H1 (cell line): ENCODE measurements around the gene TMBIM1. TPM values are rescaled to one million over a fixed set of nuclear protein-coding genes. Genes with fewer than 3 reads are reported as not detected.
A peak's percentile ranks its signal among the peaks of the same experiment; 100 is the strongest.

Experiments used
- CTCF ChIA-PET: fragments of 300-600 bp; sonication (Branson Sonifier 250); formaldehyde crosslinking; loops from one replicate; lab custom pipeline; 2021; ENCODE audit not compliant: partially characterized antibody; lab: Charles Lee
- POLR2A ChIA-PET: fragments of 300-600 bp; sonication (Branson Sonifier 250); formaldehyde crosslinking; loops from one replicate; lab custom pipeline; 2021; ENCODE audit warnings: inconsistent platforms; ENCODE audit not compliant: partially characterized antibody; lab: Charles Lee
- DNase-seq, 2 experiments: peaks; one replicate each; pipeline versions ENCODE4 v3.0.0 to v3.0.0-alpha.2; 2010 to 2022; ENCODE audit warnings: low spot score in 2 of 2, low read depth in 1 of 2, mixed read lengths in 1 of 2
- FAIRE-seq: peaks from 2 replicates; lab custom pipeline; 2011; peaks lifted over from hg19 to GRCh38; lab: Jason Lieb, UNC
- H2AFZ ChIP-seq: 2 replicates; pipeline ENCODE4 v1.8.1; 2012; ENCODE audit warnings: low read length, inconsistent platforms
- H2AK5ac ChIP-seq: 2 replicates; pipeline ENCODE4 v1.6.1; 2013; ENCODE audit warnings: low read depth, low read length
- H2BK120ac ChIP-seq: replicated peaks from 2 replicates; pipeline ENCODE3; 2013; ENCODE audit warnings: low read depth, low read length, inconsistent platforms
- H2BK12ac ChIP-seq: 2 replicates; pipeline ENCODE4 v1.6.1; 2013; ENCODE audit warnings: low read depth, low read length
- H2BK15ac ChIP-seq: 2 replicates; pipeline ENCODE4 v1.6.1; 2013; ENCODE audit warnings: low read length
- H2BK20ac ChIP-seq: 2 replicates; pipeline ENCODE4 v1.6.1; 2013; ENCODE audit warnings: low read length
- H2BK5ac ChIP-seq: 2 replicates; pipeline ENCODE4 v1.6.1; 2013; ENCODE audit warnings: low read depth, low read length
- H3K14ac ChIP-seq: 2 replicates; pipeline ENCODE4 v1.6.1; 2013; ENCODE audit warnings: inconsistent platforms; ENCODE audit not compliant: insufficient read length
- H3K18ac ChIP-seq: 2 replicates; pipeline ENCODE4 v1.6.1; 2013; ENCODE audit warnings: low read length; ENCODE audit errors: extremely low read depth
- H3K23ac ChIP-seq: 2 replicates; pipeline ENCODE4 v1.6.1; 2013; ENCODE audit warnings: inconsistent platforms; ENCODE audit not compliant: insufficient read length
- H3K23me2 ChIP-seq: 2 replicates; pipeline ENCODE4 v1.6.1; 2013; ENCODE audit warnings: low read depth, low read length
- H3K27ac ChIP-seq: 2 replicates; pipeline ENCODE4 v1.6.1; 2011; ENCODE audit warnings: low read depth, low read length, inconsistent platforms
- H3K27me3 ChIP-seq, 4 experiments: replicated peaks in 1 of 4; 1 replicate in 1 of 4; 2 replicates in 3 of 4; pipeline versions ENCODE4 v1.6.1 to v1.8.1; 2011 to 2013; ENCODE audit warnings: low read length in 3 of 4, mild to moderate bottlenecking in 3 of 4, inconsistent platforms in 2 of 4, mixed read lengths in 2 of 4, moderate library complexity in 1 of 4; ENCODE audit not compliant: control insufficient read depth in 3 of 4, insufficient read depth in 3 of 4; ENCODE audit errors: extremely low read depth in 1 of 4
- H3K36me3 ChIP-seq, 4 experiments: 2 replicates each; pipeline versions ENCODE4 v1.6.1 to v1.8.1; 2011 to 2013; ENCODE audit warnings: mild to moderate bottlenecking in 4 of 4, low read length in 3 of 4, moderate library complexity in 2 of 4, control low read depth in 1 of 4, inconsistent platforms in 1 of 4; ENCODE audit not compliant: insufficient read depth in 4 of 4, control insufficient read depth in 2 of 4
- H3K4ac ChIP-seq: replicated peaks from 2 replicates; pipeline ENCODE3; 2013; ENCODE audit warnings: low read length, low read depth, mixed read lengths, inconsistent platforms; ENCODE audit not compliant: insufficient read length
- H3K4me1 ChIP-seq, 4 experiments: replicated peaks in 1 of 4; 1 replicate in 1 of 4; 2 replicates in 3 of 4; pipeline versions ENCODE4 v1.6.1 to v1.8.1; 2011 to 2013; ENCODE audit warnings: low read length in 3 of 4, inconsistent platforms in 2 of 4, mixed read lengths in 1 of 4; ENCODE audit not compliant: insufficient read depth in 4 of 4, control insufficient read depth in 3 of 4
- H3K4me2 ChIP-seq, 2 experiments: 2 replicates each; pipeline versions ENCODE4 v1.6.1 to v1.8.1; 2011 to 2013; ENCODE audit warnings: low read depth in 2 of 2, low read length in 2 of 2, control low read depth in 1 of 2, inconsistent platforms in 1 of 2, mild to moderate bottlenecking in 1 of 2; ENCODE audit not compliant: insufficient read depth in 1 of 2
- H3K4me3 ChIP-seq, 4 experiments: fragments of 200-600, 300-600 bp in 1 of 4; sonication (generic), shearing (Covaris generic), sonication (Bioruptor Twin) in 1 of 4; 2 replicates each; pipeline versions ENCODE4 v1.5.1 to v1.8.1; 2011 to 2016; ENCODE audit warnings: low read length in 4 of 4, low read depth in 3 of 4, control low read depth in 2 of 4, inconsistent platforms in 2 of 4, mild to moderate bottlenecking in 2 of 4, mixed read lengths in 1 of 4, moderate library complexity in 1 of 4; ENCODE audit not compliant: insufficient read depth in 2 of 4; ENCODE audit errors: extremely low read depth in 1 of 4
- H3K56ac ChIP-seq: replicated peaks from 2 replicates; pipeline ENCODE3; 2013; ENCODE audit warnings: low read depth, mild to moderate bottlenecking, mixed read lengths, low read length, inconsistent platforms; ENCODE audit not compliant: insufficient read length
- H3K79me1 ChIP-seq: 2 replicates; pipeline ENCODE4 v1.6.1; 2013; ENCODE audit warnings: low read depth, low read length, control low read depth
- H3K79me2 ChIP-seq, 2 experiments: 2 replicates each; pipeline versions ENCODE4 v1.6.1 to v1.8.1; 2012 to 2013; ENCODE audit warnings: low read length in 2 of 2, mild to moderate bottlenecking in 2 of 2, inconsistent platforms in 1 of 2; ENCODE audit not compliant: insufficient read depth in 2 of 2, control insufficient read depth in 1 of 2
- H3K9ac ChIP-seq, 4 experiments: replicated peaks in 1 of 4; 1 replicate in 1 of 4; 2 replicates in 3 of 4; pipeline versions ENCODE4 v1.6.1 to v1.8.1; 2011 to 2013; ENCODE audit warnings: low read depth in 3 of 4, low read length in 3 of 4, control low read depth in 2 of 4, mild to moderate bottlenecking in 2 of 4, moderate library complexity in 2 of 4, inconsistent platforms in 1 of 4; ENCODE audit errors: extremely low read depth in 1 of 4
- H3K9me3 ChIP-seq, 2 experiments: 2 replicates each; pipeline versions ENCODE4 v1.6.1 to v1.8.1; 2012 to 2013; ENCODE audit warnings: mild to moderate bottlenecking in 2 of 2, moderate library complexity in 2 of 2, control low read depth in 1 of 2, inconsistent platforms in 1 of 2, low read depth in 1 of 2, low read length in 1 of 2, mixed read lengths in 1 of 2; ENCODE audit not compliant: insufficient read depth in 2 of 2
- H4K20me1 ChIP-seq, 2 experiments: replicated peaks in 1 of 2; 2 replicates each; pipeline versions ENCODE3 to v1.8.1; 2011 to 2013; ENCODE audit warnings: inconsistent platforms in 2 of 2, low read length in 2 of 2, mild to moderate bottlenecking in 1 of 2; ENCODE audit not compliant: insufficient read depth in 2 of 2, control insufficient read depth in 1 of 2
- H4K5ac ChIP-seq: 2 replicates; pipeline ENCODE4 v1.6.1; 2013; ENCODE audit warnings: low read length, low read depth, mixed read lengths, inconsistent platforms; ENCODE audit not compliant: insufficient read length
- H4K8ac ChIP-seq: 2 replicates; pipeline ENCODE4 v1.8.0; 2013; ENCODE audit warnings: mild to moderate bottlenecking, moderate library complexity, low read length, inconsistent platforms; ENCODE audit not compliant: insufficient read depth; ENCODE audit errors: extremely low read depth
- H4K91ac ChIP-seq: replicated peaks from 2 replicates; pipeline ENCODE3; 2013; ENCODE audit warnings: low read length, mixed read lengths, inconsistent platforms; ENCODE audit not compliant: insufficient read length
- CEBPB ChIP-seq: IDR thresholded peaks from 2 replicates; pipeline ENCODE4 v1.6.1; 2012; ENCODE audit warnings: low read depth, low read length
- GABPA ChIP-seq: IDR thresholded peaks from 2 replicates; pipeline ENCODE4 v1.6.1; 2011; ENCODE audit warnings: mild to moderate bottlenecking, low read length, moderate library complexity, borderline replicate concordance; ENCODE audit not compliant: insufficient read depth
- SRF ChIP-seq: IDR thresholded peaks from 2 replicates; pipeline ENCODE4 v1.6.1; 2011; ENCODE audit warnings: mild to moderate bottlenecking, low read depth, low read length, moderate library complexity
- WGBS, 2 experiments: shearing (Covaris generic) in 1 of 2; methylation state at CpG; one replicate each; pipeline versions ENCODE4 v1.1.6 to v1.1.7; 2013 to 2015; ENCODE audit warnings: low lambda C conversion rate in 2 of 2, mixed read lengths in 2 of 2, inconsistent platforms in 1 of 2, low coverage in 1 of 2, missing lambda C conversion rate in 1 of 2; ENCODE audit not compliant: insufficient replicate concordance in 2 of 2, insufficient coverage in 1 of 2, insufficient read length in 1 of 2; ENCODE audit errors: extremely low coverage in 1 of 2, missing lambda C conversion rate in 1 of 2; 5-methylcytosine and 5-hydroxymethylcytosine counted together
- polyA plus RNA-seq, 7 experiments: library from polyadenylated mRNA; depleted of rRNA in 3 of 7; stranded (reverse) in 5 of 7; unstranded in 2 of 7; fragments of >200 nt in 5 of 7; fragments of 200-250 nt in 2 of 7; gene quantifications; 1 replicate in 5 of 7; 2 replicates in 1 of 7; 4 replicates in 1 of 7; pipeline versions ENCODE4 v1.2.1 to v1.2.3, GENCODE V29; 2011 to 2013; ENCODE audit warnings: missing spikeins in 2 of 7, mixed read lengths in 2 of 7
- total RNA-seq: library from RNA; stranded (reverse); fragmentation: NEBNext Ultra II Directional; extraction: Animal tissue kit (Norgen Biotek cat#: 25700); gene quantifications from 2 replicates; pipeline ENCODE4 v1.2.1, GENCODE V29; 2021

TMBIM1 gene
- total and polyA plus RNA-seq, 2 of the 8 experiments (the other 6 are each of a cell fraction or from before 2014, with no cell fraction given): 22.1 to 36.8 TPM

- H3K18ac ChIP-seq: peak overlapping the region; percentile 32; the same call in 1 of the 2 replicates
- H3K14ac ChIP-seq: no peak overlapping the region
- H3K27me3 ChIP-seq: no peaks in the 10 kb centered on the region
- H3K9ac ChIP-seq: no peak overlapping the region
- no peak overlapping the region for H3K4ac ChIP-seq
- no peak for DNase-seq
- no peak overlapping the region for H3K27ac ChIP-seq
- H2BK20ac ChIP-seq: no peak overlapping the region
- H3K4me2 ChIP-seq: no peak overlapping the region
- H2BK120ac ChIP-seq: no peak overlapping the region
- no peak overlapping the region for H3K23ac ChIP-seq
- H2AFZ ChIP-seq: no peak overlapping the region
- no peak for FAIRE-seq
- ChIA-PET POLR2A (no interaction called here), CTCF (interaction anchor here (0.5 to 4.0 kb wide), 4 partner anchors 14 to 44 kb away, joined by 3 to 21 read pairs (median 7); partner anchors contain the start of gene CATIP)
- no peak overlapping the region for H4K91ac ChIP-seq
- H2BK5ac ChIP-seq: no peak overlapping the region
- 71% methylated on average over 7 of the region's 7 CpGs; no CpG with 5 or more reads in 1 of the 2 experiments for WGBS, 2 experiments
- peaks cover 3 to 7% (median 4%) of the 10 kb centered on the region in 4 experiments for H3K4me1 ChIP-seq
- no peak overlapping the region for H4K5ac ChIP-seq
- H3K56ac ChIP-seq: no peak overlapping the region
- no peak overlapping the region for H2BK15ac ChIP-seq
- no peaks in the 10 kb centered on the region for H3K9me3 ChIP-seq
- H3K4me3 ChIP-seq: no peak overlapping the region
- no peaks in the 10 kb centered on the region for H3K79me1 ChIP-seq
- H2AK5ac ChIP-seq: no peak overlapping the region
- H3K79me2 ChIP-seq: no peaks in the 10 kb centered on the region
- peaks cover 5% of the 10 kb centered on the region; the same call in 1 of the 2 replicates for H3K23me2 ChIP-seq
- H3K36me3 ChIP-seq: no peaks in the 10 kb centered on the region
- H2BK12ac ChIP-seq: 0 out of 2 replicates have a peak overlapping the region, but pooled peaks have one; percentile 17
- TF ChIP-seq SRF: no peak
- no peak for TF ChIP-seq GABPA
- TF ChIP-seq CEBPB: no peak
- no peak overlapping the region for H4K8ac ChIP-seq
- no peaks in the 10 kb centered on the region for H4K20me1 ChIP-seq
Measured at GRCh38 chr2:218318241-218318640, 25.9 kb upstream of the TMBIM1 start.
